Neural cell (in vitro differentiated cells): ENCODE results near the gene EXD3. TPM values are rescaled to one million over a fixed set of nuclear protein-coding genes. Genes with fewer than 3 reads are reported as not detected.

Source experiments
- H2AFZ ChIP-seq: fragments of 200-600, 300-800 bp; sonication (generic), shearing (Covaris generic); 2 replicates; pipeline ENCODE4 v1.6.0; 2014; ENCODE audit warnings: low read depth, mild to moderate bottlenecking, antibody characterized with exemption, low read length, moderate library complexity
- H3F3A ChIP-seq: fragments of 200-600 bp; shearing (Covaris generic); 2 replicates; pipeline ENCODE4 v1.6.1; 2016; ENCODE audit warnings: mild to moderate bottlenecking, moderate library complexity, mixed read lengths, antibody characterized with exemption, low read length; ENCODE audit not compliant: insufficient read depth, poor library complexity, severe bottlenecking
- H3K27ac ChIP-seq: fragments of 200-600, 300-800 bp; sonication (generic), shearing (Covaris generic); 2 replicates; pipeline ENCODE4 v1.5.1; 2014; ENCODE audit warnings: mild to moderate bottlenecking, low read length, moderate library complexity
- H3K27me3 ChIP-seq: fragments of 300-800, 200-600 bp; sonication (generic), shearing (Covaris generic); 2 replicates; pipeline ENCODE4 v1.6.0; 2014; ENCODE audit warnings: mild to moderate bottlenecking, low read depth, low read length, moderate library complexity; ENCODE audit not compliant: insufficient read depth
- H3K36me3 ChIP-seq: fragments of 300-800, 200-600 bp; sonication (generic), shearing (Covaris generic); 2 replicates; pipeline ENCODE4 v1.5.1; 2014; ENCODE audit warnings: mild to moderate bottlenecking, antibody characterized with exemption, low read length, moderate library complexity; ENCODE audit not compliant: insufficient read depth
- H3K4me2 ChIP-seq: fragments of 300-800, 200-600 bp; sonication (generic), shearing (Covaris generic); 2 replicates; pipeline ENCODE4 v1.6.0; 2014; ENCODE audit warnings: mild to moderate bottlenecking, low read length
- H3K4me3 ChIP-seq: fragments of 300-800, 200-600 bp; sonication (generic), shearing (Covaris generic); 2 replicates; pipeline ENCODE4 v1.5.1; 2014; ENCODE audit warnings: mild to moderate bottlenecking, low read length, moderate library complexity
- H3K79me2 ChIP-seq: fragments of 200-600 bp; shearing (Covaris generic); replicated peaks from 2 replicates; pipeline ENCODE4 v1.6.0; 2014; ENCODE audit warnings: mild to moderate bottlenecking, low read length, moderate library complexity; ENCODE audit not compliant: insufficient read depth
- H3K9ac ChIP-seq: fragments of 300-800, 200-600 bp; sonication (generic), shearing (Covaris generic); 2 replicates; pipeline ENCODE4 v1.6.1; 2016; ENCODE audit warnings: mild to moderate bottlenecking, low read length, mixed read lengths
- H3K9me2 ChIP-seq: fragments of 200-600 bp; shearing (Covaris generic); 2 replicates; pipeline ENCODE4 v1.6.1; 2016; ENCODE audit warnings: mild to moderate bottlenecking, low read length, mixed read lengths; ENCODE audit not compliant: insufficient read depth
- H3K9me3 ChIP-seq: fragments of 200-600, 300-800 bp; sonication (generic), shearing (Covaris generic); 2 replicates; pipeline ENCODE4 v1.6.1; 2016; ENCODE audit warnings: mild to moderate bottlenecking, mixed run types, low read length, moderate library complexity, mixed read lengths
- H4K20me1 ChIP-seq: fragments of 200-600 bp; shearing (Covaris generic); 2 replicates; pipeline ENCODE4 v1.6.1; 2016; ENCODE audit warnings: mild to moderate bottlenecking, mixed run types; ENCODE audit not compliant: insufficient read depth
- CTCF ChIP-seq: fragments of 450-650 bp; IDR thresholded peaks from 2 replicates; pipeline ENCODE4 v1.5.1; 2014; ENCODE audit warnings: antibody characterized with exemption, mild to moderate bottlenecking, moderate library complexity; ENCODE audit not compliant: poor library complexity, severe bottlenecking
- EP300 ChIP-seq: fragments of 450-650 bp; conservative IDR thresholded peaks from 2 replicates; pipeline ENCODE4 v1.6.1; 2014; ENCODE audit warnings: antibody characterized with exemption, mild to moderate bottlenecking, moderate library complexity; ENCODE audit not compliant: poor library complexity, severe bottlenecking
- EZH2 ChIP-seq: fragments of 200-600, 300-800 bp; shearing (Covaris generic), sonication (generic); IDR thresholded peaks from 2 replicates; pipeline ENCODE4 v1.6.1; 2014; ENCODE audit warnings: antibody characterized with exemption, low read length, borderline replicate concordance, mild to moderate bottlenecking; ENCODE audit not compliant: insufficient read depth, poor library complexity, severe bottlenecking
- MXI1 ChIP-seq: fragments of 450-650 bp; conservative IDR thresholded peaks from 2 replicates; pipeline ENCODE4 v1.6.1; 2014; ENCODE audit warnings: antibody characterized with exemption, mild to moderate bottlenecking; ENCODE audit not compliant: poor library complexity, severe bottlenecking
- POLR2AphosphoS5 ChIP-seq: IDR thresholded peaks from 2 replicates; pipeline ENCODE4 v1.6.1; 2012
- RAD21 ChIP-seq: fragments of 450-650 bp; conservative IDR thresholded peaks from 2 replicates; pipeline ENCODE4 v1.6.1; 2014; ENCODE audit warnings: antibody characterized with exemption, mild to moderate bottlenecking, moderate library complexity
- REST ChIP-seq: IDR thresholded peaks from 2 replicates; pipeline ENCODE4 v1.6.1; 2012; ENCODE audit warnings: borderline replicate concordance
- SMC3 ChIP-seq: fragments of 450-650 bp; conservative IDR thresholded peaks from 2 replicates; pipeline ENCODE4 v1.6.1; 2014; ENCODE audit warnings: antibody characterized with exemption, mild to moderate bottlenecking, moderate library complexity; ENCODE audit not compliant: poor library complexity
- TAF1 ChIP-seq: IDR thresholded peaks from 2 replicates; pipeline ENCODE4 v1.6.1; 2012; ENCODE audit warnings: low read depth
- polyA plus RNA-seq: library from polyadenylated mRNA; depleted of rRNA; stranded (reverse); fragments of >200 nt; gene quantifications from 2 replicates; pipeline ENCODE4 v1.2.3, GENCODE V29; 2014

EXD3 gene
- polyA plus RNA-seq, 1 donor from 2014 or later: 32.9 TPM

- no peaks in the 10 kb centered on the region for H3K9me2 ChIP-seq
- H3K27me3 ChIP-seq: no peaks in the 10 kb centered on the region
- no peak overlapping the region for H3K9ac ChIP-seq
- H2AFZ ChIP-seq: no peak overlapping the region
- no peaks in the 10 kb centered on the region for H4K20me1 ChIP-seq
- H3K4me3 ChIP-seq: no peak overlapping the region
- H3K4me2 ChIP-seq: no peak overlapping the region
- H3K27ac ChIP-seq: no peak overlapping the region
- no peaks in the 10 kb centered on the region for H3F3A ChIP-seq
- TF ChIP-seq RAD21: no peak
- no peak for TF ChIP-seq EP300
- no peak for TF ChIP-seq CTCF
- no peak for TF ChIP-seq POLR2AphosphoS5
- no peak for TF ChIP-seq EZH2
- TF ChIP-seq TAF1: no peak
- no peak for TF ChIP-seq MXI1
- no peak for TF ChIP-seq SMC3
- TF ChIP-seq REST: no peak
- no peaks in the 10 kb centered on the region for H3K79me2 ChIP-seq
- no peaks in the 10 kb centered on the region for H3K36me3 ChIP-seq
- H3K9me3 ChIP-seq: no peaks in the 10 kb centered on the region
Observed at GRCh38 chr9:137306850-137307254, 116.1 kb downstream of the EXD3 start.

GRCh38 chr9:137306066-137306849, 116.7 kb downstream of the EXD3 start:
- Histone ChIP-seq H3K79me2 (no peaks in the 10 kb centered on the region), H3K27me3 (no peaks in the 10 kb centered on the region), H3K27ac (no peak overlapping the region), H3K9me2 (no peaks in the 10 kb centered on the region), H3K9me3 (no peaks in the 10 kb centered on the region), H3K9ac (no peak overlapping the region), H4K20me1 (no peaks in the 10 kb centered on the region), H3F3A (no peaks in the 10 kb centered on the region), H2AFZ (no peak overlapping the region), H3K36me3 (no peaks in the 10 kb centered on the region), H3K4me3 (no peak overlapping the region), H3K4me2 (no peak overlapping the region)
- TF ChIP-seq MXI1 (no peak), RAD21 (no peak), EZH2 (no peak), EP300 (no peak), TAF1 (no peak), REST (no peak), SMC3 (no peak), CTCF (no peak), POLR2AphosphoS5 (no peak)
